Mucosa of stomach (tissue), 1 donor: ENCODE results near the gene SVEP1.
"Not testable (repeated sequence)": the region's sequence is repeated elsewhere in the genome, so short reads cannot be mapped to it uniquely, and the experiment has no call there.

Source experiments
- H3K27me3 ChIP-seq: one replicate; pipeline ENCODE4 v1.7.0; 2013; ENCODE audit warnings: mild to moderate bottlenecking, low read length; ENCODE audit not compliant: control insufficient read depth, insufficient read depth
- H3K36me3 ChIP-seq: one replicate; pipeline ENCODE4 v1.7.0; 2013; ENCODE audit warnings: low read length; ENCODE audit not compliant: control insufficient read depth, insufficient read depth
- H3K4me1 ChIP-seq: one replicate; pipeline ENCODE4 v1.7.0; 2013; ENCODE audit warnings: mild to moderate bottlenecking, low read length; ENCODE audit not compliant: control insufficient read depth, insufficient read depth
- H3K4me3 ChIP-seq: one replicate; pipeline ENCODE4 v1.7.0; 2013; ENCODE audit warnings: low read length
- H3K9ac ChIP-seq: one replicate; pipeline ENCODE4 v1.7.0; 2013; ENCODE audit warnings: mild to moderate bottlenecking, low read length, moderate library complexity
- H3K9me3 ChIP-seq: one replicate; pipeline ENCODE4 v1.7.0; 2013; ENCODE audit warnings: mild to moderate bottlenecking, low read length, moderate library complexity; ENCODE audit not compliant: control insufficient read depth
- donor health status: Pancreatic carcinoma.

The SVEP1 gene

GRCh38 chr9:110579034-110579861, at the start of gene SVEP1:
SVEP1 (minus strand) TSS chr9:110579741; CDS start chr9:110579543, 198 bp downstream.
- H3K9me3 ChIP-seq: no peaks in the 10 kb centered on the region
- peaks cover 3% of the 10 kb centered on the region for H3K4me1 ChIP-seq
- peak within 1 kb of the TSS; percentile 47 for H3K9ac ChIP-seq

GRCh38 chr9:110626101-110626829, 46.7 kb upstream of the SVEP1 start:
- Histone ChIP-seq H3K4me1 (no peaks in the 10 kb centered on the region), H3K9ac (no peak overlapping the region), H3K9me3 (no peaks in the 10 kb centered on the region), H3K27me3 (no peaks in the 10 kb centered on the region), H3K36me3 (no peaks in the 10 kb centered on the region), H3K4me3 (no peak overlapping the region)

More at GRCh38 chr9:110579034-110579861, at the start of gene SVEP1:
- Histone ChIP-seq H3K4me3 (no peak within 1 kb of the TSS), H3K27me3 (peaks cover 19% of the 10 kb centered on the region), H3K36me3 (no peaks in the 10 kb centered on the region)

- Histone ChIP-seq H3K36me3 (no peaks in the 10 kb centered on the region), H3K9me3 (no peaks in the 10 kb centered on the region), H3K9ac (no peak overlapping the region), H3K4me1 (no peaks in the 10 kb centered on the region), H3K4me3 (no peak overlapping the region), H3K27me3 (no peaks in the 10 kb centered on the region)
These were observed 44.0 kb upstream of the SVEP1 start for GRCh38 chr9:110623462-110624025.

- Histone ChIP-seq H3K9ac (no peak overlapping the region), H3K9me3 (no peaks in the 10 kb centered on the region), H3K4me3 (no peak overlapping the region), H3K4me1 (no peaks in the 10 kb centered on the region), H3K36me3 (no peaks in the 10 kb centered on the region), H3K27me3 (no peaks in the 10 kb centered on the region)
These were observed 42.8 kb upstream of the SVEP1 start for GRCh38 chr9:110622368-110622767.

GRCh38 chr9:110620726-110621125, 41.2 kb upstream of the SVEP1 start:
- no peaks in the 10 kb centered on the region for H3K9me3 ChIP-seq
- no peak overlapping the region for H3K4me3 ChIP-seq
- H3K27me3 ChIP-seq: no peaks in the 10 kb centered on the region
- no peaks in the 10 kb centered on the region for H3K4me1 ChIP-seq
- no peaks in the 10 kb centered on the region for H3K36me3 ChIP-seq
- H3K9ac ChIP-seq: no peak overlapping the region

- no peaks in the 10 kb centered on the region for H3K27me3 ChIP-seq
- H3K9me3 ChIP-seq: no peaks in the 10 kb centered on the region
- no peaks in the 10 kb centered on the region for H3K4me1 ChIP-seq
- H3K4me3 ChIP-seq: no peak overlapping the region
- H3K36me3 ChIP-seq: no peaks in the 10 kb centered on the region
- H3K9ac ChIP-seq: no peak overlapping the region
These were observed 40.3 kb upstream of the SVEP1 start for GRCh38 chr9:110619831-110620230.

GRCh38 chr9:110615498-110615897, 36.0 kb upstream of the SVEP1 start:
- H3K36me3 ChIP-seq: no peaks in the 10 kb centered on the region
- no peak overlapping the region for H3K4me3 ChIP-seq
- no peaks in the 10 kb centered on the region for H3K4me1 ChIP-seq
- no peak overlapping the region for H3K9ac ChIP-seq
- no peaks in the 10 kb centered on the region for H3K27me3 ChIP-seq
- no peaks in the 10 kb centered on the region for H3K9me3 ChIP-seq

GRCh38 chr9:110614576-110614975, 35.0 kb upstream of the SVEP1 start:
- not testable (repeated sequence) for H3K36me3 ChIP-seq, H3K4me1 ChIP-seq, H3K4me3 ChIP-seq, H3K9me3 ChIP-seq, H3K27me3 ChIP-seq, H3K9ac ChIP-seq

GRCh38 chr9:110606179-110606790, 26.7 kb upstream of the SVEP1 start:
- Histone ChIP-seq H3K36me3 (no peaks in the 10 kb centered on the region), H3K9ac (no peak overlapping the region), H3K27me3 (no peaks in the 10 kb centered on the region)

GRCh38 chr9:110605565-110605964, 26.0 kb upstream of the SVEP1 start:
- Histone ChIP-seq H3K27me3 (no peaks in the 10 kb centered on the region), H3K9ac (no peak overlapping the region), H3K4me1 (no peaks in the 10 kb centered on the region), H3K4me3 (no peak overlapping the region), H3K36me3 (no peaks in the 10 kb centered on the region), H3K9me3 (no peaks in the 10 kb centered on the region)

More at GRCh38 chr9:110606179-110606790, 26.7 kb upstream of the SVEP1 start:
- no peaks in the 10 kb centered on the region for H3K4me1 ChIP-seq
- no peak overlapping the region for H3K4me3 ChIP-seq
- H3K9me3 ChIP-seq: no peaks in the 10 kb centered on the region

GRCh38 chr9:110604171-110604601, 24.6 kb upstream of the SVEP1 start:
- Histone ChIP-seq H3K4me3 (no peak overlapping the region), H3K27me3 (no peaks in the 10 kb centered on the region), H3K4me1 (no peaks in the 10 kb centered on the region), H3K9me3 (no peaks in the 10 kb centered on the region), H3K9ac (no peak overlapping the region), H3K36me3 (no peaks in the 10 kb centered on the region)

- Histone ChIP-seq H3K9ac (no peak overlapping the region), H3K27me3 (no peaks in the 10 kb centered on the region), H3K4me1 (no peaks in the 10 kb centered on the region), H3K9me3 (no peaks in the 10 kb centered on the region), H3K4me3 (no peak overlapping the region), H3K36me3 (no peaks in the 10 kb centered on the region)
These were observed 22.7 kb upstream of the SVEP1 start for GRCh38 chr9:110602281-110602680.
